Calu3 (cell line): ENCODE data around the gene TTC38. TPM values are rescaled to one million over a fixed set of nuclear protein-coding genes. Genes with fewer than 3 reads are reported as not detected.
A peak's percentile ranks its signal among the peaks of the same experiment; 100 is the strongest.

Experiments
- BruUV-seq: library from RNA; stranded (reverse); fragments of 400-500 nt; replicated peaks from 2 replicates; lab custom pipeline; 2021; lab: Mats Ljungman, UMichigan
- CTCF ChIA-PET: fragments of 300-600 bp; sonication (Branson Sonifier 250); formaldehyde crosslinking; loops from one replicate; lab custom pipeline; 2022; ENCODE audit warnings: antibody characterized with exemption; lab: Charles Lee
- DNase-seq: peaks from one replicate; pipeline ENCODE4 v3.0.0; 2022
- H3K27ac Mint-ChIP-seq: one replicate; pipeline ENCODE4 v1.8.0; 2022; ENCODE audit warnings: mixed read lengths; ENCODE audit not compliant: unreplicated experiment
- H3K27me3 Mint-ChIP-seq: one replicate; pipeline ENCODE4 v1.8.0; 2022; ENCODE audit warnings: mixed read lengths; ENCODE audit not compliant: unreplicated experiment
- H3K36me3 Mint-ChIP-seq: one replicate; pipeline ENCODE4 v1.8.0; 2022; ENCODE audit warnings: mild to moderate bottlenecking, moderate library complexity, mixed read lengths; ENCODE audit not compliant: insufficient read depth, unreplicated experiment
- H3K4me1 Mint-ChIP-seq: one replicate; pipeline ENCODE4 v1.8.0; 2022; ENCODE audit warnings: mild to moderate bottlenecking, low read depth, mixed read lengths; ENCODE audit not compliant: unreplicated experiment
- H3K4me3 Mint-ChIP-seq: one replicate; pipeline ENCODE4 v1.8.0; 2022; ENCODE audit warnings: mild to moderate bottlenecking, low read depth, moderate library complexity, mixed read lengths; ENCODE audit not compliant: unreplicated experiment
- H3K9me3 Mint-ChIP-seq: one replicate; pipeline ENCODE4 v1.8.0; 2022; ENCODE audit warnings: low read depth, mixed read lengths; ENCODE audit not compliant: unreplicated experiment
- CTCF ChIP-seq: fragments of 200-600 bp; IDR thresholded peaks from one replicate; pipeline ENCODE4 v1.8.0; 2022; ENCODE audit warnings: antibody characterized with exemption; ENCODE audit not compliant: unreplicated experiment
- intact Hi-C: fragments of 100-400 bp; cut with micrococcal nuclease; formaldehyde crosslinking; loops from one replicate; pipeline ENCODE4 v1.10.0; 2022; ENCODE audit not compliant: unreplicated experiment
- total RNA-seq: library from RNA; stranded (reverse); gene quantifications from 2 replicates; pipeline ENCODE4 v1.2.3, GENCODE V29; 2022

Gene TTC38
- total RNA-seq, 1 experiment from 2014 or later: 31.9 TPM

GRCh38 chr22:46337870-46338269 is 70.1 kb downstream of the TTC38 start:
- no TSS peak for BruUV-seq
- Mint-ChIP-seq H3K27ac (no peak overlapping the region), H3K36me3 (peaks cover 65% of the 10 kb centered on the region)

GRCh38 chr22:46338636-46339035 is 70.8 kb downstream of the TTC38 start:
- Mint-ChIP-seq H3K9me3 (no peaks in the 10 kb centered on the region), H3K4me3 (no peak overlapping the region), H3K27me3 (no peaks in the 10 kb centered on the region), H3K4me1 (peaks cover 10% of the 10 kb centered on the region), H3K36me3 (peaks cover 65% of the 10 kb centered on the region), H3K27ac (no peak overlapping the region)
- intact Hi-C loops: no loop called here
- DNase-seq: no peak
- no peak for TF ChIP-seq CTCF
- TSS peak; percentile 20 for BruUV-seq
- CTCF ChIA-PET: no interaction called here

More at GRCh38 chr22:46337870-46338269, 70.1 kb downstream of the TTC38 start:
- intact Hi-C loops: no loop called here
- Mint-ChIP-seq H3K27me3 (no peaks in the 10 kb centered on the region), H3K4me3 (no peak overlapping the region), H3K4me1 (peaks cover 10% of the 10 kb centered on the region), H3K9me3 (no peaks in the 10 kb centered on the region)
- no peak for DNase-seq
- CTCF ChIA-PET: no interaction called here
- TF ChIP-seq CTCF: no peak

- Mint-ChIP-seq H3K9me3 (no peaks in the 10 kb centered on the region), H3K4me3 (no peak overlapping the region), H3K27me3 (no peaks in the 10 kb centered on the region), H3K27ac (no peak overlapping the region), H3K36me3 (peaks cover 73% of the 10 kb centered on the region), H3K4me1 (peaks cover 10% of the 10 kb centered on the region)
- DNase-seq: no peak
- CTCF ChIA-PET: interaction anchor here (0.6 kb wide), 1 partner anchor 198 kb away, joined by 4 read pairs; no protein-coding TSS in a partner anchor
- TF ChIP-seq CTCF: no peak
- intact Hi-C loops: no loop called here
- no TSS peak for BruUV-seq
Observed at GRCh38 chr22:46339956-46340355, 72.1 kb downstream of the TTC38 start.

- CTCF ChIA-PET: interaction anchor here (0.6 kb wide), 1 partner anchor 197 kb away, joined by 4 read pairs; no protein-coding TSS in a partner anchor
- peaks cover 10% of the 10 kb centered on the region for H3K4me1 Mint-ChIP-seq
Observed at GRCh38 chr22:46340676-46341075, 72.9 kb downstream of the TTC38 start.

More at GRCh38 chr22:46340676-46341075, 72.9 kb downstream of the TTC38 start:
- Mint-ChIP-seq H3K4me3 (no peak overlapping the region), H3K27me3 (no peaks in the 10 kb centered on the region), H3K36me3 (peaks cover 69% of the 10 kb centered on the region), H3K9me3 (no peaks in the 10 kb centered on the region), H3K27ac (no peak overlapping the region)
- BruUV-seq: no TSS peak
- intact Hi-C loops: no loop called here
- TF ChIP-seq CTCF: no peak
- no peak for DNase-seq

Other genes starting within 250 kb of the TTC38 start
- 22.7 and 31.5 TPM in 2 replicates for gene PPARA, start 117.5 kb upstream of the TTC38 start, total RNA-seq
- gene CDPF1, start 17.7 kb upstream of the TTC38 start, total RNA-seq: 10.5 and 11.0 TPM in 2 replicates
- gene PKDREJ, start 4.7 kb upstream of the TTC38 start, total RNA-seq: 0.05 TPM in 1 of 2 replicates, not detected in the other
- 48.0 and 53.5 TPM in 2 replicates for gene GTSE1, start 28.9 kb downstream of the TTC38 start, total RNA-seq
- gene TRMU, start 67.7 kb downstream of the TTC38 start, total RNA-seq: 74.8 and 79.6 TPM in 2 replicates